IMR-90 (cell line): ENCODE measurements around the gene TMCC1. TPM values are rescaled to one million over a fixed set of nuclear protein-coding genes. Genes with fewer than 3 reads are reported as not detected.

Source experiments
- ATAC-seq: fragments of 200-7000 bp; cut with Tn5 transposase; 2 replicates; pipeline ENCODE4 v1.9.1; 2020; ENCODE audit warnings: low read depth, mild to moderate bottlenecking, moderate library complexity
- BruUV-seq: library from RNA; stranded (reverse); fragments of 400-500 nt; replicated peaks from 2 replicates; lab custom pipeline; 2021; lab: Mats Ljungman, UMichigan
- CTCF ChIA-PET: fragments of 300-600 bp; formaldehyde crosslinking; extraction: SDS; loops from one replicate; lab custom pipeline; 2021; ENCODE audit warnings: antibody characterized with exemption; lab: Yijun Ruan, JAX
- POLR2A ChIA-PET: fragments of 300-600 bp; sonication (Branson Sonifier 250); formaldehyde crosslinking; loops from one replicate; lab custom pipeline; 2022; ENCODE audit warnings: antibody characterized with exemption; ENCODE audit not compliant: unreplicated experiment; lab: Charles Lee
- DNase-seq: peaks from one replicate; pipeline ENCODE4 v3.0.0; 2013
- H2AFZ ChIP-seq: replicated peaks from 2 replicates; pipeline ENCODE3; 2013; ENCODE audit warnings: low read length, mild to moderate bottlenecking; ENCODE audit not compliant: poor library complexity
- H2AK5ac ChIP-seq: 2 replicates; pipeline ENCODE4 v1.6.1; 2013; ENCODE audit warnings: low read depth, low read length, inconsistent platforms
- H2AK9ac ChIP-seq: replicated peaks from 2 replicates; pipeline ENCODE3; 2013; ENCODE audit warnings: mild to moderate bottlenecking, low read depth, low read length, moderate library complexity; ENCODE audit not compliant: poor library complexity
- H2BK120ac ChIP-seq: 2 replicates; pipeline ENCODE4 v1.6.1; 2013; ENCODE audit warnings: low read depth, low read length, inconsistent platforms
- H2BK15ac ChIP-seq: 3 replicates; pipeline ENCODE4 v1.6.1; 2013; ENCODE audit warnings: low read depth, low read length, inconsistent platforms
- H2BK20ac ChIP-seq: 2 replicates; pipeline ENCODE4 v1.6.1; 2013; ENCODE audit warnings: low read depth, mild to moderate bottlenecking, inconsistent platforms, low read length, moderate library complexity
- H2BK5ac ChIP-seq: 2 replicates; pipeline ENCODE4 v1.6.1; 2013; ENCODE audit warnings: mild to moderate bottlenecking, low read depth, low read length, inconsistent platforms; ENCODE audit not compliant: poor library complexity, severe bottlenecking
- H3K14ac ChIP-seq: replicated peaks from 2 replicates; pipeline ENCODE4 v1.6.1; 2013; ENCODE audit warnings: low read depth, low read length, inconsistent platforms
- H3K18ac ChIP-seq: 2 replicates; pipeline ENCODE4 v1.6.1; 2013; ENCODE audit warnings: low read depth, low read length, control low read depth
- H3K23ac ChIP-seq: 2 replicates; pipeline ENCODE4 v1.6.1; 2013; ENCODE audit warnings: low read depth, low read length, inconsistent platforms
- H3K27ac ChIP-seq: 2 replicates; pipeline ENCODE4 v1.5.1; 2013; ENCODE audit warnings: mild to moderate bottlenecking, control low read depth, low read length; ENCODE audit not compliant: insufficient read depth
- H3K27me3 ChIP-seq: 2 replicates; pipeline ENCODE4 v1.6.1; 2013; ENCODE audit warnings: low read length; ENCODE audit not compliant: control insufficient read depth, insufficient read depth
- H3K36me3 ChIP-seq: 2 replicates; pipeline ENCODE4 v1.6.1; 2013; ENCODE audit warnings: low read length, mixed read lengths; ENCODE audit not compliant: control insufficient read depth, insufficient read depth
- H3K4ac ChIP-seq: 2 replicates; pipeline ENCODE4 v1.6.1; 2013; ENCODE audit warnings: low read depth, low read length, inconsistent platforms
- H3K4me1 ChIP-seq: 2 replicates; pipeline ENCODE4 v1.6.1; 2013; ENCODE audit warnings: low read length, mixed read lengths; ENCODE audit not compliant: control insufficient read depth, insufficient read depth
- H3K4me2 ChIP-seq: 2 replicates; pipeline ENCODE4 v1.6.1; 2013; ENCODE audit warnings: low read depth, mild to moderate bottlenecking, control low read depth, low read length, moderate library complexity
- H3K4me3 ChIP-seq: 2 replicates; pipeline ENCODE4 v1.5.1; 2013; ENCODE audit warnings: low read depth, mild to moderate bottlenecking, control low read depth, low read length, moderate library complexity; ENCODE audit not compliant: insufficient read depth
- H3K56ac ChIP-seq: 2 replicates; pipeline ENCODE4 v1.6.1; 2013; ENCODE audit warnings: low read length, inconsistent platforms; ENCODE audit not compliant: insufficient read depth; ENCODE audit errors: extremely low read depth
- H3K79me1 ChIP-seq, 2 experiments: 2 replicates each; pipeline ENCODE4 v1.6.1; 2013; ENCODE audit warnings: low read length in 2 of 2, inconsistent platforms in 1 of 2, low read depth in 1 of 2
- H3K9ac ChIP-seq: 2 replicates; pipeline ENCODE4 v1.6.1; 2013; ENCODE audit warnings: low read depth, low read length, control low read depth
- H3K9me1 ChIP-seq: 2 replicates; pipeline ENCODE4 v1.6.1; 2013; ENCODE audit warnings: low read length, inconsistent platforms; ENCODE audit not compliant: insufficient read depth
- H3K9me3 ChIP-seq: 2 replicates; pipeline ENCODE4 v1.6.1; 2013; ENCODE audit warnings: low read length; ENCODE audit not compliant: control insufficient read depth, insufficient read depth
- H4K20me1 ChIP-seq: 2 replicates; pipeline ENCODE4 v1.6.1; 2013; ENCODE audit warnings: low read length, inconsistent platforms; ENCODE audit not compliant: insufficient read depth
- H4K5ac ChIP-seq: 2 replicates; pipeline ENCODE4 v1.6.1; 2013; ENCODE audit warnings: mild to moderate bottlenecking, low read depth, low read length, control low read depth
- H4K8ac ChIP-seq, 2 experiments: 2 replicates each; pipeline ENCODE4 v1.6.1; 2013; ENCODE audit warnings: low read depth in 2 of 2, low read length in 2 of 2, control low read depth in 1 of 2, inconsistent platforms in 1 of 2
- H4K91ac ChIP-seq: 2 replicates; pipeline ENCODE4 v1.6.1; 2013; ENCODE audit warnings: low read depth, low read length, inconsistent platforms; ENCODE audit not compliant: insufficient read depth
- BHLHE40 ChIP-seq: fragments of 150-350 bp; IDR thresholded peaks from 2 replicates; pipeline ENCODE4 v1.6.1; 2016; ENCODE audit warnings: mild to moderate bottlenecking, low read depth, low read length
- CEBPB ChIP-seq: IDR thresholded peaks from 2 replicates; pipeline ENCODE4 v1.6.1; 2012; ENCODE audit warnings: low read depth, low read length, improper control_type of control experiment
- CHD1 ChIP-seq: IDR thresholded peaks from 2 replicates; pipeline ENCODE4 v1.6.1; 2012; ENCODE audit warnings: low read depth, low read length, improper control_type of control experiment
- CTCF ChIP-seq: conservative IDR thresholded peaks from 2 replicates; pipeline ENCODE4 v1.5.1; 2012; ENCODE audit warnings: mild to moderate bottlenecking, low read depth, low read length, improper control_type of control experiment
- ELK1 ChIP-seq: fragments of 150-350 bp; IDR thresholded peaks from 2 replicates; pipeline ENCODE4 v1.6.1; 2016; ENCODE audit warnings: low read depth, mild to moderate bottlenecking, low read length, moderate library complexity, borderline replicate concordance
- FOS ChIP-seq: fragments of 150-350 bp; IDR thresholded peaks from 2 replicates; pipeline ENCODE4 v1.6.1; 2016; ENCODE audit warnings: low read depth, low read length
- MAFK ChIP-seq: IDR thresholded peaks from 2 replicates; pipeline ENCODE4 v1.6.1; 2012; ENCODE audit warnings: low read depth, low read length, improper control_type of control experiment
- MXI1 ChIP-seq: IDR thresholded peaks from 2 replicates; pipeline ENCODE4 v1.6.1; 2012; ENCODE audit warnings: low read depth, mild to moderate bottlenecking, low read length, moderate library complexity, borderline replicate concordance
- RAD21 ChIP-seq: IDR thresholded peaks from 2 replicates; pipeline ENCODE4 v1.6.1; 2012; ENCODE audit warnings: low read length, improper control_type of control experiment
- RFX5 ChIP-seq: IDR thresholded peaks from 2 replicates; pipeline ENCODE4 v1.8.0; 2012; ENCODE audit warnings: low read depth, mild to moderate bottlenecking, low read length, moderate library complexity
- WGBS, 2 experiments: methylation state at CpG; one replicate each; pipeline versions ENCODE4 v1.1.5 to v1.1.7; 2013; ENCODE audit warnings: missing lambda C conversion rate in 2 of 2; ENCODE audit not compliant: insufficient read length in 1 of 2; ENCODE audit errors: extremely low coverage in 2 of 2; 5-methylcytosine and 5-hydroxymethylcytosine counted together
- dilution Hi-C: fragments of 300-500 bp; cut with HindIII; formaldehyde crosslinking; loops from one replicate; pipeline ENCODE4 v1.14.3; 2018; ENCODE audit warnings: low sequenced_read_pairs; ENCODE audit not compliant: unreplicated experiment
- in situ Hi-C: fragments of 300-500 bp; cut with MboI; formaldehyde crosslinking; loops from 3 replicates; pipeline ENCODE4 v1.14.3; 2019; ENCODE audit warnings: low sequenced_read_pairs, inconsistent platforms, mixed read lengths
- intact Hi-C: fragments of 100-400 bp; cut with micrococcal nuclease; formaldehyde crosslinking; loops from 2 replicates; pipeline ENCODE4 v1.10.0; 2022
- polyA plus RNA-seq, 3 experiments: library from polyadenylated mRNA; depleted of rRNA; stranded (reverse); fragments of >200 nt; gene quantifications; 2 replicates each; pipeline ENCODE4 v1.2.3, GENCODE V29; 2012; ENCODE audit warnings: low replicate concordance in 1 of 3
- total RNA-seq: library from RNA; depleted of rRNA; stranded (reverse); fragments of >200 nt; gene quantifications from 2 replicates; pipeline ENCODE4 v1.2.3, GENCODE V29; 2012

The TMCC1 gene
- total and polyA plus RNA-seq, 2 of the 4 experiments (the other 2 are of a cell fraction): 5.0 to 7.3 TPM

GRCh38 chr3:129735638-129736037 lies 157.9 kb downstream of the TMCC1 start:
- WGBS, 2 experiments: no CpG with 5 or more reads among the region's 4 CpGs
- POLR2A ChIA-PET: no interaction called here

More at GRCh38 chr3:129735638-129736037, 157.9 kb downstream of the TMCC1 start:
- CTCF ChIA-PET: no interaction called here
- Histone ChIP-seq H3K23ac (no peak overlapping the region), H2AK5ac (no peak overlapping the region), H4K5ac (no peak overlapping the region), H3K27ac (no peak overlapping the region), H3K79me1 (no peaks in the 10 kb centered on the region), H2BK5ac (no peak overlapping the region), H3K4ac (no peak overlapping the region), H3K9me1 (no peaks in the 10 kb centered on the region; the same call in 1 of the 2 replicates), H3K14ac (no peak overlapping the region), H3K4me1 (peaks cover 8% of the 10 kb centered on the region), H3K56ac (no peak overlapping the region), H2BK120ac (no peak overlapping the region), H3K18ac (no peak overlapping the region), H4K8ac (no peak overlapping the region), H3K9me3 (no peaks in the 10 kb centered on the region), H3K4me3 (no peak overlapping the region), H3K27me3 (no peaks in the 10 kb centered on the region), H3K9ac (no peak overlapping the region), H4K20me1 (no peaks in the 10 kb centered on the region), H3K36me3 (no peaks in the 10 kb centered on the region; the same call in 1 of the 2 replicates), H2BK15ac (no peak overlapping the region), H2AFZ (no peak overlapping the region), H4K91ac (no peak overlapping the region), H3K4me2 (no peak overlapping the region), H2AK9ac (no peak overlapping the region), H2BK20ac (no peak overlapping the region)
- ATAC-seq: no peak
- no peak for TF ChIP-seq CEBPB
- TF ChIP-seq CHD1: no peak
- no peak for TF ChIP-seq ELK1
- no peak for TF ChIP-seq MAFK
- TF ChIP-seq FOS: no peak
- no peak for TF ChIP-seq RFX5
- no peak for TF ChIP-seq CTCF
- no peak for TF ChIP-seq BHLHE40
- TF ChIP-seq RAD21: no peak
- no peak for TF ChIP-seq MXI1
- intact Hi-C loops: no loop called here
- no TSS peak for BruUV-seq
- in situ Hi-C loops: no loop called here
- dilution Hi-C loops: no loop called here
- DNase-seq: no peak
